B cell (primary cell): ENCODE results near the gene CDK19. TPM values are rescaled to one million over a fixed set of nuclear protein-coding genes. Genes with fewer than 3 reads are reported as not detected.

Experiments
- ATAC-seq: fragments of 200-7000 bp; cut with Tn5 transposase; one replicate; pipeline ENCODE4 v1.10.0; 2021; ENCODE audit warnings: low read depth, mild to moderate bottlenecking, moderate number of reproducible peaks, moderate library complexity
- CTCF ChIA-PET: fragments of 350-600 bp; sonication (Branson Sonifier 250); formaldehyde crosslinking; loops from one replicate; lab custom pipeline; 2021; ENCODE audit warnings: antibody characterized with exemption, inconsistent platforms; lab: Charles Lee
- POLR2A ChIA-PET: fragments of 350-600 bp; sonication (Branson Sonifier 250); formaldehyde crosslinking; loops from one replicate; lab custom pipeline; 2021; ENCODE audit warnings: antibody characterized with exemption; lab: Charles Lee
- DNase-seq: peaks from one replicate; pipeline ENCODE4 v3.0.0; 2013
- H2AFZ ChIP-seq: 2 replicates; pipeline ENCODE4 v1.6.1; 2012; ENCODE audit warnings: mild to moderate bottlenecking, low read depth, low read length; ENCODE audit not compliant: insufficient read depth, poor library complexity, severe bottlenecking
- H3K27ac ChIP-seq, 2 donors: 1 replicate in 1 of 2; 2 replicates in 1 of 2; pipeline ENCODE4 v1.5.1; 2012 to 2013; ENCODE audit warnings: low read length in 2 of 2, mild to moderate bottlenecking in 2 of 2, moderate library complexity in 1 of 2
- H3K27me3 ChIP-seq, 4 experiments: fragments of 200-600 bp in 1 of 4; sonication (generic) in 1 of 4; replicated peaks in 1 of 4; 1 replicate in 2 of 4; 2 replicates in 2 of 4; pipeline versions ENCODE4 v1.6.1 to v1.7.0; 2013 to 2016; ENCODE audit warnings: low read length in 3 of 4, mild to moderate bottlenecking in 2 of 4, mixed read lengths in 1 of 4, moderate library complexity in 1 of 4; ENCODE audit not compliant: insufficient read depth in 4 of 4, control insufficient read depth in 3 of 4; ENCODE audit errors: control extremely low read depth in 1 of 4
- H3K36me3 ChIP-seq, 2 experiments: replicated peaks in 1 of 2; 1 replicate in 1 of 2; 2 replicates in 1 of 2; pipeline versions ENCODE4 v1.6.1 to v1.7.1; 2013; ENCODE audit warnings: low read length in 1 of 2; ENCODE audit not compliant: insufficient read depth in 2 of 2, control insufficient read depth in 1 of 2; ENCODE audit errors: control extremely low read depth in 1 of 2, extremely low read depth in 1 of 2
- H3K4me1 ChIP-seq, 2 donors: fragments of 200-600 bp in 1 of 2; sonication (generic) in 1 of 2; 1 replicate in 1 of 2; 2 replicates in 1 of 2; pipeline versions ENCODE4 v1.5.1 to v1.6.1; 2013 to 2017; ENCODE audit warnings: low read length in 2 of 2; ENCODE audit not compliant: control insufficient read depth in 2 of 2, insufficient read depth in 2 of 2
- H3K4me2 ChIP-seq: replicated peaks from 2 replicates; pipeline ENCODE3; 2012; ENCODE audit warnings: mild to moderate bottlenecking, low read depth, low read length; ENCODE audit not compliant: poor library complexity, severe bottlenecking
- H3K4me3 ChIP-seq, 5 experiments: fragments of 200-600 bp in 1 of 5; sonication (generic) in 1 of 5; 1 replicate in 3 of 5; 2 replicates in 2 of 5; pipeline versions ENCODE4 v1.5.1 to v1.7.0; 2011 to 2016; ENCODE audit warnings: low read length in 4 of 5, mild to moderate bottlenecking in 4 of 5, low read depth in 2 of 5, control low read depth in 1 of 5, moderate library complexity in 1 of 5; ENCODE audit not compliant: insufficient read depth in 1 of 5; ENCODE audit errors: control extremely low read depth in 1 of 5, extremely low read depth in 1 of 5
- H3K79me2 ChIP-seq: fragments of 200-600 bp; sonication (generic); one replicate; pipeline ENCODE4 v1.6.0; 2016; ENCODE audit warnings: low read length; ENCODE audit not compliant: control insufficient read depth, insufficient read depth
- H3K9ac ChIP-seq: fragments of 200-600 bp; sonication (generic); 2 replicates; pipeline ENCODE4 v1.6.1; 2017; ENCODE audit warnings: mild to moderate bottlenecking, low read length, moderate library complexity
- H3K9me3 ChIP-seq, 3 donors: one replicate each; pipeline versions ENCODE4 v1.6.1 to v1.7.1; 2013; ENCODE audit warnings: low read length in 2 of 3; ENCODE audit not compliant: control insufficient read depth in 2 of 3, insufficient read depth in 1 of 3; ENCODE audit errors: control extremely low read depth in 1 of 3
- H4K20me1 ChIP-seq: 2 replicates; pipeline ENCODE4 v1.6.0; 2012; ENCODE audit warnings: mild to moderate bottlenecking, low read length; ENCODE audit not compliant: insufficient read depth, control insufficient read depth, poor library complexity, severe bottlenecking
- H3K27ac Mint-ChIP-seq: one replicate; pipeline ENCODE4 v1.8.0; 2021; ENCODE audit warnings: mixed read lengths
- H3K27me3 Mint-ChIP-seq: one replicate; pipeline ENCODE4 v1.8.0; 2021; ENCODE audit warnings: mixed read lengths
- H3K4me1 Mint-ChIP-seq: one replicate; pipeline ENCODE4 v1.8.0; 2021; ENCODE audit warnings: mixed read lengths
- H3K4me3 Mint-ChIP-seq: one replicate; pipeline ENCODE4 v1.8.0; 2021; ENCODE audit warnings: mixed read lengths
- H3K9me3 Mint-ChIP-seq: one replicate; pipeline ENCODE4 v1.8.0; 2022; ENCODE audit warnings: mixed read lengths; ENCODE audit not compliant: insufficient read depth
- CTCF ChIP-seq: fragments of 200-600 bp; IDR thresholded peaks from one replicate; pipeline ENCODE4 v1.8.0; 2022; ENCODE audit warnings: antibody characterized with exemption, mild to moderate bottlenecking
- EZH2 ChIP-seq: IDR thresholded peaks from 2 replicates; pipeline ENCODE4 v1.6.1; 2012; ENCODE audit warnings: borderline replicate concordance, low read depth, mild to moderate bottlenecking, moderate library complexity, low read length; ENCODE audit not compliant: insufficient read depth, poor library complexity, severe bottlenecking
- WGBS: methylation state at CpG from one replicate; pipeline ENCODE4 v1.1.5; 2013; ENCODE audit warnings: missing lambda C conversion rate; ENCODE audit not compliant: insufficient coverage; 5-methylcytosine and 5-hydroxymethylcytosine counted together
- intact Hi-C: fragments of 100-400 bp; cut with micrococcal nuclease; formaldehyde crosslinking; loops from one replicate; pipeline ENCODE4 v1.10.0; 2022
- polyA plus RNA-seq: library from polyadenylated mRNA; depleted of rRNA; stranded (reverse); fragments of >200 nt; gene quantifications from 2 replicates; pipeline ENCODE4 v1.2.3, GENCODE V29; 2012
- total RNA-seq, 2 donors: library from RNA; stranded (reverse); fragments of 120-200 nt in 1 of 2; gene quantifications; 1 replicate in 1 of 2; 2 replicates in 1 of 2; pipeline versions ENCODE4 v1.2.3 to v1.2.4, GENCODE V29; 2013 to 2022

The CDK19 gene
- total and polyA plus RNA-seq, 2 donors (not counting 1 experiment from before 2014, with no cell fraction given), result 8.7 to 44.8 TPM

- no peaks in the 10 kb centered on the region for H3K27me3 Mint-ChIP-seq
- no peak overlapping the region for H3K27ac Mint-ChIP-seq
- no peak overlapping the region for H3K4me3 Mint-ChIP-seq
- TF ChIP-seq EZH2 (no peak), CTCF (no peak)
- ChIA-PET CTCF (no interaction called here), POLR2A (no interaction called here)
- no peaks in the 10 kb centered on the region for H3K9me3 ChIP-seq
- no peak overlapping the region for H3K4me3 ChIP-seq
- WGBS, result no CpG with 5 or more reads among the region's 2 CpGs
- intact Hi-C loops, result no loop called here
- no peaks in the 10 kb centered on the region for H3K27me3 ChIP-seq
- H3K36me3 ChIP-seq, result no peaks in the 10 kb centered on the region
- peaks cover 18% of the 10 kb centered on the region for H3K79me2 ChIP-seq
- H3K4me2 ChIP-seq, result no peak overlapping the region
- no peak overlapping the region for H3K9ac ChIP-seq
- no peak overlapping the region for H3K27ac ChIP-seq
- H4K20me1 ChIP-seq, result no peaks in the 10 kb centered on the region
- ATAC-seq, result no peak
- no peak overlapping the region for H2AFZ ChIP-seq
- H3K4me1 Mint-ChIP-seq, result peaks cover 10% of the 10 kb centered on the region
- H3K4me1 ChIP-seq, result peaks cover 4% of the 10 kb centered on the region in 2 donors
- no peak for DNase-seq
- no peaks in the 10 kb centered on the region for H3K9me3 Mint-ChIP-seq
Observed at GRCh38 chr6:110823146-110823545, 7.9 kb upstream of the CDK19 start.

GRCh38 chr6:110822249-110822648 is 7.0 kb upstream of the CDK19 start:
- no peak for TF ChIP-seq CTCF
- TF ChIP-seq EZH2, result no peak
- no peak overlapping the region for H3K27ac ChIP-seq
- H3K27ac Mint-ChIP-seq, result no peak overlapping the region
- H2AFZ ChIP-seq, result no peak overlapping the region
- H3K4me3 Mint-ChIP-seq, result no peak overlapping the region
- intact Hi-C loops, result no loop called here
- peaks cover 10% of the 10 kb centered on the region for H3K4me1 Mint-ChIP-seq
- no peaks in the 10 kb centered on the region for H4K20me1 ChIP-seq
- ChIA-PET POLR2A (no interaction called here), CTCF (no interaction called here)
- H3K9ac ChIP-seq, result no peak overlapping the region
- H3K4me3 ChIP-seq, result no peak overlapping the region
- no peak for ATAC-seq
- H3K27me3 ChIP-seq, result no peaks in the 10 kb centered on the region
- peaks cover 4% of the 10 kb centered on the region in 2 donors for H3K4me1 ChIP-seq
- no peaks in the 10 kb centered on the region for H3K27me3 Mint-ChIP-seq
- peaks cover 18% of the 10 kb centered on the region for H3K79me2 ChIP-seq
- no peak for DNase-seq
- no peak overlapping the region for H3K4me2 ChIP-seq
- no peaks in the 10 kb centered on the region for H3K36me3 ChIP-seq
- no peaks in the 10 kb centered on the region for H3K9me3 ChIP-seq
- H3K9me3 Mint-ChIP-seq, result no peaks in the 10 kb centered on the region
